Activated naive CD8-positive, alpha-beta T cell treated with anti-CD3 and anti-CD28 coated beads, Interleukin-2, amount 50 U/mL, for 16 hours (primary cell): Measurements from ENCODE around the gene EEIG1.

Source experiments
- DNase-seq: peaks from one replicate; pipeline ENCODE4 v3.0.0-alpha.2; 2020; ENCODE audit warnings: low read depth, low spot score

The EEIG1 gene

GRCh38 chr9:127974769-127975261 lies 6.0 kb downstream of the EEIG1 start:
- DNase-seq, result no peak

GRCh38 chr9:127974001-127974768 lies 6.6 kb downstream of the EEIG1 start:
- DNase-seq, result no peak

GRCh38 chr9:127973169-127974000 lies 7.4 kb downstream of the EEIG1 start:
- DNase-seq, result no peak

GRCh38 chr9:127972236-127972871 lies 8.4 kb downstream of the EEIG1 start:
- DNase-seq, result no peak

- DNase-seq, result no peak
Measured at GRCh38 chr9:127971357-127972235, 9.2 kb downstream of the EEIG1 start.

- DNase-seq, result peak; percentile 46
Measured at GRCh38 chr9:127970401-127971313, 10.1 kb downstream of the EEIG1 start.

GRCh38 chr9:127968700-127969383 lies 11.9 kb downstream of the EEIG1 start:
- no peak for DNase-seq

GRCh38 chr9:127968042-127968441 lies 12.7 kb downstream of the EEIG1 start:
- no peak for DNase-seq

GRCh38 chr9:127967151-127967809 lies 13.5 kb downstream of the EEIG1 start:
- DNase-seq, result no peak

- DNase-seq, result no peak
Measured at GRCh38 chr9:127966416-127967150, 14.2 kb downstream of the EEIG1 start.

GRCh38 chr9:127965953-127966352 lies 14.8 kb downstream of the EEIG1 start:
- no peak for DNase-seq

- no peak for DNase-seq
Measured at GRCh38 chr9:127963359-127964064, 17.3 kb downstream of the EEIG1 start.

GRCh38 chr9:127963041-127963358 lies 17.8 kb downstream of the EEIG1 start:
- DNase-seq, result no peak

GRCh38 chr9:127962278-127962677 lies 18.5 kb downstream of the EEIG1 start:
- DNase-seq, result no peak

GRCh38 chr9:127961613-127962155 lies 19.1 kb downstream of the EEIG1 start:
- DNase-seq, result no peak

- no peak for DNase-seq
Measured at GRCh38 chr9:127961155-127961490, 19.7 kb downstream of the EEIG1 start.

- no peak for DNase-seq
Measured at GRCh38 chr9:127960410-127961154, 20.2 kb downstream of the EEIG1 start.
